VCaP (cell line): ENCODE measurements around the gene INAVA.
"Not testable (repeated sequence)": the region's sequence is repeated elsewhere in the genome, so short reads cannot be mapped to it uniquely, and the experiment has no call there.

ENCODE experiments used
- H3K27ac ChIP-seq: fragments of 450-650 bp; 2 replicates; pipeline ENCODE4 v1.5.1; 2017
- TF ChIP-seq, protein P1 (sequence below): fragments of 450-650 bp; conservative IDR thresholded peaks from 2 replicates; pipeline ENCODE4 v1.5.1; 2017; ENCODE audit warnings: mild to moderate bottlenecking, moderate library complexity

Gene INAVA

DNA sequence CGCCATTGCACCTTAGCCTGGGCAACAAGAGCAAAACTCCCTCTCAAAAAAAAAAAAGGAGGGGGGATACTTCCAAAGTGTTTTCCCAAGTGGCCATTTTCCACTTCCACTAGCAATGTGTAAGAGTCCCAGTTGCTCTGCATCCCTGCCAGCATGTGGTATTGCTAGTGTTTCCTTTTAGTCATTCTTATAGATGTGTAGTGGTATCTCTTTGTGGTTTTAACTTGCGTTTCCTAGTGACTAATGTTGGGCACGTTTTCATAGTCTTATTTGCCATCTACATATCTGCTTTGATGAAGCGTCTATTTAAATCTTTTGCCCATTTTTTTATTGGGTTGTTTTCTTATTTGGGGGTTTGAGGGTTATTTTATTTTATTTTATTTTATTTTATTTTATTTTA is 31.1 kb downstream of the INAVA start:
- TF ChIP-seq, protein P1, sequence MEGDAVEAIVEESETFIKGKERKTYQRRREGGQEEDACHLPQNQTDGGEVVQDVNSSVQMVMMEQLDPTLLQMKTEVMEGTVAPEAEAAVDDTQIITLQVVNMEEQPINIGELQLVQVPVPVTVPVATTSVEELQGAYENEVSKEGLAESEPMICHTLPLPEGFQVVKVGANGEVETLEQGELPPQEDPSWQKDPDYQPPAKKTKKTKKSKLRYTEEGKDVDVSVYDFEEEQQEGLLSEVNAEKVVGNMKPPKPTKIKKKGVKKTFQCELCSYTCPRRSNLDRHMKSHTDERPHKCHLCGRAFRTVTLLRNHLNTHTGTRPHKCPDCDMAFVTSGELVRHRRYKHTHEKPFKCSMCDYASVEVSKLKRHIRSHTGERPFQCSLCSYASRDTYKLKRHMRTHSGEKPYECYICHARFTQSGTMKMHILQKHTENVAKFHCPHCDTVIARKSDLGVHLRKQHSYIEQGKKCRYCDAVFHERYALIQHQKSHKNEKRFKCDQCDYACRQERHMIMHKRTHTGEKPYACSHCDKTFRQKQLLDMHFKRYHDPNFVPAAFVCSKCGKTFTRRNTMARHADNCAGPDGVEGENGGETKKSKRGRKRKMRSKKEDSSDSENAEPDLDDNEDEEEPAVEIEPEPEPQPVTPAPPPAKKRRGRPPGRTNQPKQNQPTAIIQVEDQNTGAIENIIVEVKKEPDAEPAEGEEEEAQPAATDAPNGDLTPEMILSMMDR: no peak
- no peak overlapping the region for H3K27ac ChIP-seq

DNA sequence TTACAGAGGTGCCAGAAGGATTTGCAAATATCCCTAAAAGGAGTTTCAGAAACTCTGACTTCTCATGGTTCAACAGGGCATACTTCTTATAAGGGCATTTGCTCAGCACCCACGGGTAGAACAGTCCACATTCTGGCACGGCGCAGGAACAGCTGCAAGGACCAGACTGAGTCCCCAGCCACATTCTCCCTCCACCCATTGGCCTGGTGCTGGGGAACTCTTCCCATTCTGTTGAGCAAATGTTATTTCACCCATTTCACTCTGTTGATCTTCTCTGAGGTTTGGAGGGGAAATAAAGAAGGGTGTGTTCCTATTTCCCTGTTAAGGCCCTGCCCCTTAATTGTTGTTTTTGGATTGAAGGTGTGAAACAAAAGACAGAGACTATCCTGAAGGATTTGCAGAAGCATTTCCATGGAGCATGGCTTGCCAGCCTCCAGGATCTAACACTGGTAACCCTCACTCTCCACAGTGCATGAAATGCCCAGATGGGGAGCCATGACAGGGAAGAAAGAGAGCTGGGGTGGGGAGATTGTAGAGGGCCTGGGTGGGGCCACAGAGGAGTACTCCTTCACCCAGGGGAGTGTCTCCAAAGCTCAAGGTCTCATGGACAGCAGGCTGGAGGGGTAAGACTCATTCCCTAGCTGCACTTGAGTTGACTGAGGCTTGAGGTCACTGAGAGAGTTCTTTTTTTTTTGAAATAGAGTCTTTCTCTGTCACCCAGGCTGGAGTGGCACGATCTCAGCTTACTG is 35.0 kb downstream of the INAVA start:
- no peak overlapping the region for H3K27ac ChIP-seq
- TF ChIP-seq, protein P1: no peak

DNA sequence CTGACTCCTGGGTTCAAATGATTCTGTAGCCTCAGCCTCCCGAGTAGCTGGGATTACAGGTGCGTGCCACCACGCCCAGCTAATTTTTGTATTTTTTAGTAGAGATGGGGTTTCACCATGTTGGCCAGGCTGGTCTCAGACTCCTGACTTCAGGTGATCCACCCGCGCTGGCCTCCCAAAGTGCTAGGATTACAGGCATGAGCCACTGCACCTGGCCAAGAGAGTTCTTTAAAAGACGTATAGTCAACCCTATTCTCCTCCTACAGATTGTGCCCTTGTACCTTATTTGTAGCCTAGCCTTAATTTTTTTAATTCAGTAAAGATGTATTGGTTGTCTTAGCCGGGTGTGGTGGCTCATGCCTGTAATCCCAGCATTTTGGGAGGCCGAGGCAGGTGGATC is 35.6 kb downstream of the INAVA start:
- not testable (repeated sequence) for H3K27ac ChIP-seq

DNA sequence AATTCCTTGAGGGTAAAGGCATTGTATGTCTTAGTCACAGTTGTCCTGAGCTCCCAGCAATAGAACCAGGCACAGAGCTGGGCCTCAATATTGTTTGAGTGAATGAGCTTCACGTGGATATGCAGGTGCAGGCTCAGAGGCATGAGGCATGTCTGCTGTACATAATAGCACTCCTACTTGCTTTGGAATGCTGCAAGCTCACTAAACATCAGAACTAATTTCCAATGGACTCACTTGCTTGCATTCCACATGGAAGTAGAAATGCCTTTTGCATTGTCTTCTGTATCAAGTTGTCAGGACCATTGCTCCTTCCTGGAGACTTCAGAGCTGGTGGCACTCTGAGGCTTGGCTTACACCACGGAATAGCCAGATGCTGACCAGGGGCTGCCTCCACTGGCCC is 37.1 kb downstream of the INAVA start:
- no peak overlapping the region for H3K27ac ChIP-seq
- TF ChIP-seq, protein P1: no peak

DNA sequence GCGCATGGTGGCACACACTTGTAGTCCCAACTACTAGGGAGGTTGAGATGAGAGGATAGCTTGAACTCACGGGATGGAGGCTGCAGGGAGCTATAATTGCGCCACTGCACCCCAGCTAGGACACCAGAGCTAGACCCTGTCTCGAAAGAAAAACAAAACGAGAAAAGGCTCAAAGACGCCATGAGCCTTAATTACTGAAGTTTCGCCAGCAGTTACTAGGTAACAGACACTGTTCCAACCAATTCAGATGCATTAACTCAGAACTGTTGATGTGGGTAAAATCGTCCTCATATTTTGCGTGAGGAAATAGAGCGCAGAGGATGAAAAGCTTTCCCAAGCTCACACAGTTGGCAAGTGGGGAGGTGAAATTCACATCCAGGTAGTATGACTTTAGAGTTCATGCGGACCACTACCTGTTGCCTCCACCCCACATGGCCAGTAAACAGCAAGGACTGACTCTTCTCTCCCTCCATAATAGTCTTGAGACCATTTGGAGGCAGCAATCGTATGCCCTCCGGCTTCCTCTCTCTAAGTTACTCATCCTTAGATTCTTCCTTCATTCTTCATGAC is 40.1 kb downstream of the INAVA start:
- TF ChIP-seq, protein P1: no peak
- H3K27ac ChIP-seq: no peak overlapping the region

DNA sequence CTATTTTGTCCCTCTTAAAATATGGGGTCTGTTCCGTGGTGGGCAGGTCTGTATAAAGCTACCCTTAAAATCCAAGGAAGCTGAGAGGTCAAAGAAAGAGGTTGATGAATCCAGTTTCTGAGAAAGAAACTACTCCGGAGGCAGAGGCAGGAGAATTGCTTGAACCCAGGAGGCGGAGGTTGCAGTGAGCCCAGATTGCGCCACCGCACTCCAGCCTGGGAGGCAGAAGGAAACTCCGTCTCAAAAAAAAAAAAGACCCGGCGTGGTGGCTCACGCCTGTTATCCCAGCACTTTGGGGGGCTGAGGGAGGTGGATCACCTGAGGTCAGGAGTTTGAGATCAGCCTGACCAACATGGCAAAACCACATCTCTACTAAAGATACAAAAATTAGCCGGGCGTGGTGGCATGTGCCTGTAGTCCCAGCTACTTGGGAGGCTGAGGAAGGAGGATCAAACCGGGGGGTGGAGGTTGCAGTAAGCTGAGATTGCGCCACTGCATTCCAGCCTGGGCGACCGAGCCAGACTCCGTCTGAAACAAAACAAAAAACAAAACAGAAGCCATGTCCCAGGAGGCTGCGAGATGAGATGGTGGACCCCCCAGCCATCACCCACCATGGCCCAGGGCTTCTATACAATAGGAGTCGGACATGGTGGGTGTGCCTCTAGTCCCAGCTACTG is 40.7 kb downstream of the INAVA start:
- H3K27ac ChIP-seq: not testable (repeated sequence)

DNA sequence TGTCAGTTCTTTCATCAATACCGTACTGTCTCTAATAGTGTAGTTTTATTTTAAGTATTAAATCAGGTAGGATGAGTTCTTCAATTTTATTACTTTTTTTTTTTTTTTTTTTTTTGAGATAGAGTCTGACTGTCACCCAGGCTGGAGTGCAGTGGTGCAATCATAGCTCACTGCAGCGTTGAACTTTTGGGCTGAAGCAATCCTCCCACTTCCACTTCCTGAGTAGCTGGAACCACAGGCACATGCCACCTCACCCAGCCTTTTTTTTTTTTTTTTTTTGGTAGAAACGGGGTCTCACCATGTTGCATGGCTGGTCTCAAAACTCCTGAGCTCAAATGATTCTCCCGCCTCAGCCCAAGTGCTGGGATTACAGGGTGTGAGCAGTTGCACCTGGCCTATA is 44.3 kb downstream of the INAVA start:
- TF ChIP-seq, protein P1: no peak
- H3K27ac ChIP-seq: no peak overlapping the region

DNA sequence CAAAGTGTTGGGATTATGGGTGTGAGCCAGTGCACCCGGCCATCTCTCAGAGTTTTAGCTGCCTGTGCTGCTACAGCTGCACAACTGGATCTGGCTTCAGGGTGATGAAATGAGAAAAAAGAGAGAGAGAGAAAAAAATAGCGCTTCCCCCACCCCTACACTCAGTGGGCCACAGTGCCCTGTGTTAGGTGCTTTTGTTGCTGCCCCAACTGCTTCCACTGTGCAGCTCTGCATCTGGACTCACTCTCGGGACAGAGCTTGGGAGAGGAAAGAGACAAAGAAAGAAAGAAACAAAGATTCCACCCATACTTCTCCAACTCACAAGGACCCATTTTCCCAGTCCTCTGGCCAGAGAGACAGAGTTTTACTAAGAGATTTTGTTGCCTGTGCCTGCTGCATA is 50.4 kb downstream of the INAVA start:
- H3K27ac ChIP-seq: no peak overlapping the region
- TF ChIP-seq, protein P1: no peak
